G401.6 (cell line): ENCODE data around the gene CALN1.
"Not testable (repeated sequence)": the region's sequence is repeated elsewhere in the genome, so short reads cannot be mapped to it uniquely, and the experiment has no call there.

Source experiments
- FAIRE-seq: peaks from 2 replicates; lab custom pipeline; 2012; peaks lifted over from hg19 to GRCh38; lab: Jason Lieb, UNC

The CALN1 gene

DNA sequence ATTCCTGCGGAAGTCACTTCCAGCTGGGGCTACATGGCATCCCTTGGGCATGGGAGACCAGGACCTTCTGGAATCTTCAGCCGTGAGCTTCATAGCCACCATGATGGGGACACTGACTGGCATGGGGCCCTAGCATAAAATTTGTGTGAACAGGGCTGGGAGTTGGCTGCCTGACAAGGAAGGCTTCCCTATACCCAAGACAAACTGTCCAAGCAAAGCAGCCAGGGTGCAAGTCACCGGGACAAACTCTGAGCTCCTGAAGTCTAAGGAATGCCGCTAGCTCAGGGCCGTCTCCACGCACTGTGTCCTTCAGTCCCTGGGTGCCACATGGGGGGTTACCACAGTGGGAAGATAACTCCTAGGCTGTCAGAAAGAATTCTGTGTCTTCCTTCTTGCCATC is 627.4 kb downstream of the CALN1 start:
- FAIRE-seq, result no peak

- no peak for FAIRE-seq
These were observed 628.0 kb downstream of the CALN1 start for GRCh38 chr7:71784180-71784579.

- FAIRE-seq, result no peak
These were observed 628.4 kb downstream of the CALN1 start for GRCh38 chr7:71783779-71784178.

GRCh38 chr7:71782051-71782450 is 630.1 kb downstream of the CALN1 start:
- FAIRE-seq, result no peak

DNA sequence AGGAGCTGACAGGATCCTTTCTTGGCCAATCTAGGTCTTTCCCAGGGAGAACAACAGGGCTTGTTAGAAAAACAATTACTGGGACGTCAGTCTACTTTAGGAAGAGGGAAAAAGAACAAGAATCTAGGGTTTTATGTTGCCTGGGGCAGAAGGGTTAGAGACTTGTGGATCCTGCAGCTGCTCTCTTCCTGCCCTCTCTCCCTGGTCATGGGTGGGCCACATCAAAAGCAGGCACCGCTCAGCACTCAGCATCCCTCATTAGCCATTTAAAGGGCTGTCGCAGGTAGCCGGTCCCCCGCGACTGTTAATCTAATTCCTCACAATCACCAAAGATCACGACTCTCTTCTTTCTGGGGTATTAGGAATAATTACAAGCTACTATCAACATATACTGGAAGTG is 631.9 kb downstream of the CALN1 start:
- no peak for FAIRE-seq

DNA sequence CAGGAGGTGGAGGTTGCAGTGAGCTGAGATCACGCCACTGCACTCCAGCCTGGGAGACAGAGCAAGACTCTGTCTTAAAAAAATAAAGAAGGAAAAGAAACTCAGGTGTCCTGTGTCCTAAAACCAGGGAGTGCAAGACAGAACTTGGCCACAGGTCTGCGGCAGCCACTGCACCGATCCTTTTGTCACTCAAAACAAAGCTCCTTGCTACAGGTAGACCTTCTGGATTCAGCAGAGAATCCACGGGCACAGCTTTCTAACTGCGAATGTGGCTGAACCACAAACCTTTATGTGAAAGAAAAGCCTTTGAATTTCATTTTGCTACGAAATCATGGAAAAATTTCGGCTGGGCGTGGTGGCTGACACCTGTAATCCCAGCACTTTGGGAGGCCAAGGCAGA is 634.9 kb downstream of the CALN1 start:
- no peak for FAIRE-seq

DNA sequence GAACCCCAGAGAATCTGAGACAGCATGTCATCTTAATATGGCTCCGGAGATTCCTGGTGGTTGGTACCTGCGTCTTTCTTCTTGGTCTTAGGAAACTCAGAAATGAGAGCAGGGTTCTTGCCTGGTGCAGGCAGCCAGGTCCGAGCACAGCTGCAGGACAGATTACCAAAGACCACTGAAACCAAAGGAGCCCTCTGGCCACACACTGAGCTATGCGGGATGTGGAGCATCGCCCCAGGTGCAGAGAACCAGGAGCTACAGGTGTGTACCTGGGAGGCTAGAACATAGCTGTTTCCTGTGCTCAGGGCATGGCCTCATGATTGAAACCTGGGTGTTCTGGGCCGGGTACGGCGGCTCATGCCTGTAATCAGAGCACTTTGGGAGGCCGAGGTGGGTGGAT is 635.4 kb downstream of the CALN1 start:
- no peak for FAIRE-seq

DNA sequence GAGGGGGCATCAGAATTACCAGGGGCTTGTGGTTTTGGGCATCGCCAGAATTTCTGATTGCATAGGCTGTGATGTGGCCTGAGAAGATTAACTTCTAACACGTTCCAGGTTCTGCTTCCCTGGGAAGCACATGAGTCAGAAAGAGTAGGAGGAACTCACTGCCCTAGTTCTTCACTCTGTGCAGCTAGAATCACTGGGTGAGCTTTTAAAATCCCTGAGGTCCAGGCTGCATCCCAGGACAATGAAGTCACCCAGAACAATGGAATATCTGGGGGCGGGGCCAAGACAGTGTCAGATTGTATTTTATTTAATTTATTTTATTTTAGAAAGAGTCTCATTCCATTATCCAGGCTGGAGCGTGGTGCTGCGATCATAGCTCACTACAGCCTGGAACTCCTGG is 636.5 kb downstream of the CALN1 start:
- no peak for FAIRE-seq

DNA sequence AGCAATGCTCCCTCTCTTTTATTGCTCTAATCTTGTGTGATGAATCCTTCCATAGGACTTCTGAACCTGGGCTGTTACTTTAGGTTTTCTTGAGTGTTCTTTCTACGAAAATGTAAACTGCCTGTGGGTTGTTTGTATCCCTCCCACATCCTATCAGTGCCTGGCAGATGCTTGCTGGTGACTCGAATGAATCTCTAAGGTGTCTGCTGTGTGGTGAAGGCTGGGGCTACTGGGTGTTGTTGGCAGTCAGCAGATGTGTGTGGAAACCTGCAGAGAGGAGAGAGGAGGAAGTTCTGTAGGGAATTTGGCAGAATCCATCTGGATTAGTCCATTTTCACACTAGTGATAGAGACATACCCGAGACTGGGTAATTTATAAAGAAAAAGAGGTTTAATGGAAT is 639.4 kb downstream of the CALN1 start:
- FAIRE-seq, result no peak

DNA sequence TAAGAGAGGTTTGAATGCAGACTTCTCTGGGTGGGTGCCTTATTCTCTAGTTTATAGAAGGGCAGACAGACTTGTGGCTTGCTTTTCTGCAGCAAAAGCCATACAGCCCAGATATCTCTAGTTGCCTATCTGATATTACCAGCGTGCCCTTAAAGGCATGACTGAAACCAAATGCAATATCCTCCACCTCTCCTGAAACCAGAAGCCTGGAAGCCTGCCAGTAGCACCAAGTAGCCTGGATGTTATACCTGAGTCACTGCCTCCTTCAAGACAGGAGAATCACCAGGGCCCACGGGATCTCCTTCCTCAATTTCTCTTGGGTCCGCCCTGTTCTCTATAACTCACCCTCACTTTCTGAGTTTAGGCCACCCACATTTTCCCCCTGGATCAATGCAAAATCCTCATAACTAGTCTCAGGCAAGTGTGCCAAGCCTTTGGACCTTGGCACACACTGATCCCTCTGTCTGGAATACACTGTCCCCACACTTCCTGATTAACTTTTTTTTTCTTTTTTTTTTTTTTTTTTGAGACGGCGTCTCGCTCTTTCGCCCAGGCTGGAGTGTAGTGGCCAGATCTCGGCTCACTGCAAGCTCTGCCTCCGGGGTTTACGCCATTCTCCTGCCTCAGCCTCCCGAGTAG is 641.8 kb downstream of the CALN1 start:
- FAIRE-seq, result no peak

DNA sequence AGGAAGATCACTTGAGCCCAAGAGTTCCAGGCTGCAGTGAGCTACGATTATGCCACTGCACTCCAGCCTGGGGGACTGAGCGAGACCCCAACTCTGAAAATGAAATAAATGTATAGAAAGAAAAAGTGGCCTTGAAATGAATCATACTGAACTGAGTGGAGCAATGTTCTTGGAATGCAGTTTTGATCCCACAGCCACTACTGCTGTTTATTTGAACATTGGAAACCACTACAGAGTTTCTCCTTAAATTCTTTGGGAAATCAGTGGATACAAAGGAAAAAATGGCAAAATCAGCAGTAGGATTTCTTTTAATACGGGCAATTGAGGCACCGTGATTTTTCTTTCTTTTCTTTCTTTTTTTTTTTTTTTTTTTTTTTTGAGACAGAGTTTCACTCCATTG is 642.8 kb downstream of the CALN1 start:
- no peak for FAIRE-seq

GRCh38 chr7:71768450-71768849 is 643.7 kb downstream of the CALN1 start:
- FAIRE-seq, result no peak

GRCh38 chr7:71766016-71766415 is 646.1 kb downstream of the CALN1 start:
- FAIRE-seq, result no peak

DNA sequence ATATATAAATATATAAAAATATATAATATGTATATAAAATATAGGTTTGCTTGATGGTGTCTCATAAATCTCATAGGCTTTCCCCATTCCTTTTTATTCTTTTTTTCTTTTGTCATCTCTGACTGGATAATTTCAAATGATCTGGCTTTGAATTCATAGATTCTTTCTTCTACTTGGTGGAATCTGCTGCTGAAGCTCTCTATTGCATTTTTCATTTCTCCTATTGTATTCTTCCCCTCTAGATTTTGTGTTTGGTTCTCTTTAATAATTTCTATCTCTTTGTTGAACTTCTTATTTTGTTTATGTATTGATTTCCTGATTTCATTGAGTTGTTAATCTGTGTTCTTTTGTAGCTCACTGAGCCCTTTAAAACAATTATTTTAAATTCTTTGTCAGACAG is 650.8 kb downstream of the CALN1 start:
- no peak for FAIRE-seq

- no peak for FAIRE-seq
These were observed 657.3 kb downstream of the CALN1 start for GRCh38 chr7:71754828-71755227.

DNA sequence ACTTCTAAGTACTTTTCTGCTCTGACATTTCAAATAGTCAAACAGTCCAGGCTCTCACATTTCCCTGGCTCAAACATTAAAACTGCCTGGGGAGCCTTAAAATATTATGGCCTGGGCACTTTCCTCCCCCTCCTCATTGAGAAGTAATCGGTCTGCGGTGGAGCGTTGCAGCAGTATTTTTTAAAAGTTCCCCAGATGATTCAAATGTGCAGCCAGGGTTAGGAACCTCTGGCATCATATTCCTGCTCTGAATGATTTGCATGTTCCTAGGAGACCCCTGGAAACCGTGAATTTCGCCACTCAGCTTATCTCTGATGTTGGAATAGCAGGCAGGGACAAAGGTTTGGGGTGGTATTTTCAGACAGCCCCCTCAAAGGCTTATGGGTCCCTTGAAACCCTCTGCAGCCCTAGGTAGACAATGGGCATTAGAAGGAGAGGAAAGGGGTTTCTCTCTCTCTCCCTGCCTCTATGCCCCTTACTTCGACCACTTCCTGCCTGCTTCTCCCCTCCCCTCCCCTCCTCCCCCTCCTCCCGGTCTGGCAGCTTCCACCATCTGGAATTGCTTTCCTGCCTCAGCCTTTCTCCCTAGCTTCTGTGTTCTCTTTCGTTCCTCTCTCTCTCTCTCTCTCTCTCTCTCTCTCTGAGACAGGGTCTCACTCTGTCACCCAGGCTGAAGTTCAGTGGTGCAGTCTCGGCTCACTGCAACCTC is 658.0 kb downstream of the CALN1 start:
- no peak for FAIRE-seq

GRCh38 chr7:71753236-71753635 is 658.9 kb downstream of the CALN1 start:
- no peak for FAIRE-seq

GRCh38 chr7:71752171-71752935 is 659.8 kb downstream of the CALN1 start:
- FAIRE-seq, result no peak

GRCh38 chr7:71750290-71750689 is 661.8 kb downstream of the CALN1 start:
- no peak for FAIRE-seq

- no peak for FAIRE-seq
These were observed 666.1 kb downstream of the CALN1 start for GRCh38 chr7:71746006-71746405.

GRCh38 chr7:71740174-71740560 is 672.0 kb downstream of the CALN1 start:
- FAIRE-seq, result no peak

DNA sequence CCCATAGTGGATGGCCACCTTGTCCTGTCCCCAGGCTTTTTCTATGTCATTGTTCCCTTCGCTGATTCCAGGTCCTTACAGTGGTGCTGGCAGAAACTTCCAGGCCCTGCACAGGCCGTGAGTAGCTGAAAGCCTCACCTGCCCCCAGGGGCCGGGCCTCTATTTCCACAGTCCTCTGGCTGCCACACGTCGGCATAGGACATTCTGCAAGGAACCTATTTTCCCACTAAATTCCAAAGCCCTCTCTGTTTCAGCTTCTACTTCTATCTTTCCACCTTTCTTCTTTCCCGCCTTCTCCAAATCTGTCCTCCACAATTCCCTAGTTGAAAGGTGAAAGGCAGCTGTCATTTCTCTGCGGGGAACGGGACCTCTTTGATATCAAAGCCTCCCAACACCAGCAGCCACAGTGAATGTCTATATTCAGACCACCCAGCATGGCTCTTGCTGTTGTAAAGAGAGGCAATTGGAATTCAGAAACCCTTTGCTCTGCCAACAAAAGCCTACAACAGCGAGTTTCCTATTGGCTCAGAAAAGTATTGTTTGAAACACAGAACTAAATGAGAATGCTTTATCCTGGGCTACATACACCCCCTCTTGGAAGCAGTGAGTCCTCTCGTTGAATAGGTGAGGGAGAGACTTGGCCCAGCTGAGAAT is 672.5 kb downstream of the CALN1 start:
- no peak for FAIRE-seq

GRCh38 chr7:71737931-71738540 is 674.1 kb downstream of the CALN1 start:
- FAIRE-seq, result not testable (repeated sequence)
